HS-5 (cell line): Measurements from ENCODE around the gene PLA2G12B.
"Not testable (repeated sequence)": the region's sequence is repeated elsewhere in the genome, so short reads cannot be mapped to it uniquely, and the experiment has no call there.

Experiments
- DNase-seq: peaks from one replicate; pipeline ENCODE4 v3.0.0-alpha.2; 2012; ENCODE audit warnings: low read depth

PLA2G12B gene

GRCh38 chr10:72932259-72933015, 22.2 kb downstream of the PLA2G12B start:
- DNase-seq: no peak

GRCh38 chr10:72930276-72930675, 24.3 kb downstream of the PLA2G12B start:
- no peak for DNase-seq

GRCh38 chr10:72928798-72929197, 25.8 kb downstream of the PLA2G12B start:
- DNase-seq: no peak

GRCh38 chr10:72927485-72927884, 27.1 kb downstream of the PLA2G12B start:
- DNase-seq: no peak

- DNase-seq: no peak
Measured at GRCh38 chr10:72925951-72926465, 28.6 kb downstream of the PLA2G12B start.

- no peak for DNase-seq
Measured at GRCh38 chr10:72924351-72924750, 30.3 kb downstream of the PLA2G12B start.

GRCh38 chr10:72921147-72921683, 33.4 kb downstream of the PLA2G12B start:
- not testable (repeated sequence) for DNase-seq

GRCh38 chr10:72918352-72918751, 36.3 kb downstream of the PLA2G12B start:
- no peak for DNase-seq

GRCh38 chr10:72917803-72918332, 36.7 kb downstream of the PLA2G12B start:
- not testable (repeated sequence) for DNase-seq

GRCh38 chr10:72917201-72917600, 37.4 kb downstream of the PLA2G12B start:
- DNase-seq: not testable (repeated sequence)

- DNase-seq: no peak
Measured at GRCh38 chr10:72913287-72913686, 41.3 kb downstream of the PLA2G12B start.

- no peak for DNase-seq
Measured at GRCh38 chr10:72912736-72913135, 41.9 kb downstream of the PLA2G12B start.

- no peak for DNase-seq
Measured at GRCh38 chr10:72911758-72912157, 42.8 kb downstream of the PLA2G12B start.

- no peak for DNase-seq
Measured at GRCh38 chr10:72910705-72911104, 43.9 kb downstream of the PLA2G12B start.

- no peak for DNase-seq
Measured at GRCh38 chr10:72906446-72906845, 48.2 kb downstream of the PLA2G12B start.

- no peak for DNase-seq
Measured at GRCh38 chr10:72904806-72905205, 49.8 kb downstream of the PLA2G12B start.

- DNase-seq: not testable (repeated sequence)
Measured at GRCh38 chr10:72903941-72904446, 50.6 kb downstream of the PLA2G12B start.

- DNase-seq: no peak
Measured at GRCh38 chr10:72899545-72899944, 55.1 kb downstream of the PLA2G12B start.

GRCh38 chr10:72898616-72899015, 56.0 kb downstream of the PLA2G12B start:
- no peak for DNase-seq

- DNase-seq: no peak
Measured at GRCh38 chr10:72895236-72895850, 59.3 kb downstream of the PLA2G12B start.

GRCh38 chr10:72893136-72893798, 61.3 kb downstream of the PLA2G12B start, which contains the start of gene OIT3:
Gene OIT3, plus strand, starts transcription at chr10:72893739. Its CDS starts 60 bp downstream, at chr10:72893799.
- no peak for DNase-seq

GRCh38 chr10:72890086-72890485, 64.5 kb downstream of the PLA2G12B start:
- DNase-seq: no peak
